ENCODE measurements around the gene NPIPB8.
"Not testable (repeated sequence)": the region's sequence is repeated elsewhere in the genome, so short reads cannot be mapped to it uniquely, and the experiment has no call there.

Gene NPIPB8

GRCh38 chr16:28596840-28597691, 40.8 kb upstream of the NPIPB8 start, which contains the start of gene SULT1A2:
Gene SULT1A2, minus strand, starts transcription at chr16:28597050. Its CDS starts 1,120 bp downstream, at chr16:28595930.
- no peak for TF ChIP-seq SPI1 (IDR thresholded peaks at IDR 0.05; ENCODE audit: low read depth, low read length)
- TF ChIP-seq POU2F2 (IDR thresholded peaks at IDR 0.05; ENCODE audit: low read depth, low read length): no peak
- TF ChIP-seq PAX5 (IDR thresholded peaks at IDR 0.05; ENCODE audit: insufficient read depth, low read length, severe bottlenecking): no peak
- no peak for TF ChIP-seq POLR2AphosphoS5 (IDR thresholded peaks at IDR 0.05; ENCODE audit: low read depth, low read length)
- TF ChIP-seq POLR2A (IDR thresholded peaks at IDR 0.05; ENCODE audit: low read depth, low read length): no peak
- TF ChIP-seq TAF1 (IDR thresholded peaks at IDR 0.05; ENCODE audit: low read depth, low read length): no peak
- DNase-seq (ENCODE audit: insufficient read length, low spot score) (no peak), FAIRE-seq (no peak)

- no peak for TF ChIP-seq POU2F2 (IDR thresholded peaks at IDR 0.05; ENCODE audit: low read depth, low read length)
- no peak for TF ChIP-seq SPI1 (IDR thresholded peaks at IDR 0.05; ENCODE audit: low read depth, low read length)
- TF ChIP-seq POLR2A (IDR thresholded peaks at IDR 0.05; ENCODE audit: low read depth, low read length): no peak
- no peak for TF ChIP-seq POLR2AphosphoS5 (IDR thresholded peaks at IDR 0.05; ENCODE audit: low read depth, low read length)
- no peak for TF ChIP-seq PAX5 (IDR thresholded peaks at IDR 0.05; ENCODE audit: insufficient read depth, low read length, severe bottlenecking)
- TF ChIP-seq TAF1 (IDR thresholded peaks at IDR 0.05; ENCODE audit: low read depth, low read length): no peak
- DNase-seq (ENCODE audit: insufficient read length, low spot score) (peak; percentile 41), FAIRE-seq (no peak)
Measured at GRCh38 chr16:28597692-28598261, 40.1 kb upstream of the NPIPB8 start.

- not testable (repeated sequence) for DNase-seq (ENCODE audit: insufficient read length, low spot score)
- peak; percentile 93 for FAIRE-seq
Measured at GRCh38 chr16:28599377-28600285, 38.2 kb upstream of the NPIPB8 start.

- FAIRE-seq; DNase-seq (ENCODE audit: insufficient read length, low spot score): not testable (repeated sequence)
Measured at GRCh38 chr16:28600965-28601364, 36.9 kb upstream of the NPIPB8 start.

- DNase-seq (ENCODE audit: insufficient read length, low spot score); FAIRE-seq: not testable (repeated sequence)
Measured at GRCh38 chr16:28601589-28601988, 36.3 kb upstream of the NPIPB8 start.

- DNase-seq (ENCODE audit: insufficient read length, low spot score); FAIRE-seq: not testable (repeated sequence)
Measured at GRCh38 chr16:28602062-28602461, 35.8 kb upstream of the NPIPB8 start.

GRCh38 chr16:28602529-28602928, 35.3 kb upstream of the NPIPB8 start:
- TF ChIP-seq PAX5 (IDR thresholded peaks at IDR 0.05; ENCODE audit: insufficient read depth, low read length, severe bottlenecking) (no peak), POU2F2 (IDR thresholded peaks at IDR 0.05; ENCODE audit: low read depth, low read length) (no peak), POLR2AphosphoS5 (IDR thresholded peaks at IDR 0.05; ENCODE audit: low read depth, low read length) (no peak), TAF1 (IDR thresholded peaks at IDR 0.05; ENCODE audit: low read depth, low read length) (no peak), SPI1 (IDR thresholded peaks at IDR 0.05; ENCODE audit: low read depth, low read length) (no peak), POLR2A (IDR thresholded peaks at IDR 0.05; ENCODE audit: low read depth, low read length) (no peak)
- no peak for DNase-seq (ENCODE audit: insufficient read length, low spot score)
- FAIRE-seq: no peak

- FAIRE-seq (no peak), DNase-seq (ENCODE audit: insufficient read length, low spot score) (no peak)
- no peak for TF ChIP-seq POU2F2 (IDR thresholded peaks at IDR 0.05; ENCODE audit: low read depth, low read length)
- no peak for TF ChIP-seq TAF1 (IDR thresholded peaks at IDR 0.05; ENCODE audit: low read depth, low read length)
- no peak for TF ChIP-seq SPI1 (IDR thresholded peaks at IDR 0.05; ENCODE audit: low read depth, low read length)
- TF ChIP-seq POLR2A (IDR thresholded peaks at IDR 0.05; ENCODE audit: low read depth, low read length): no peak
- no peak for TF ChIP-seq PAX5 (IDR thresholded peaks at IDR 0.05; ENCODE audit: insufficient read depth, low read length, severe bottlenecking)
- TF ChIP-seq POLR2AphosphoS5 (IDR thresholded peaks at IDR 0.05; ENCODE audit: low read depth, low read length): no peak
Measured at GRCh38 chr16:28603381-28604185, 34.3 kb upstream of the NPIPB8 start.

- DNase-seq (ENCODE audit: insufficient read length, low spot score) (no peak), FAIRE-seq (no peak)
- no peak for TF ChIP-seq TAF1 (IDR thresholded peaks at IDR 0.05; ENCODE audit: low read depth, low read length)
- no peak for TF ChIP-seq PAX5 (IDR thresholded peaks at IDR 0.05; ENCODE audit: insufficient read depth, low read length, severe bottlenecking)
- no peak for TF ChIP-seq POLR2A (IDR thresholded peaks at IDR 0.05; ENCODE audit: low read depth, low read length)
- TF ChIP-seq SPI1 (IDR thresholded peaks at IDR 0.05; ENCODE audit: low read depth, low read length): no peak
- no peak for TF ChIP-seq POLR2AphosphoS5 (IDR thresholded peaks at IDR 0.05; ENCODE audit: low read depth, low read length)
- no peak for TF ChIP-seq POU2F2 (IDR thresholded peaks at IDR 0.05; ENCODE audit: low read depth, low read length)
Measured at GRCh38 chr16:28604186-28604565, 33.7 kb upstream of the NPIPB8 start.
